SK-N-SH (cell line): ENCODE measurements around the gene MAU2.
"Not testable (repeated sequence)": the region's sequence is repeated elsewhere in the genome, so short reads cannot be mapped to it uniquely, and the experiment has no call there.

Experiments
- CHD2 ChIP-seq: fragments of 150-350 bp; IDR thresholded peaks from 2 replicates; pipeline ENCODE4 v1.6.1; 2018; ENCODE audit warnings: low read length; ENCODE audit not compliant: partially characterized antibody
- EP300 ChIP-seq, 2 experiments: IDR thresholded peaks; 2 replicates each; pipeline versions ENCODE4 v1.4.0 to v1.6.1; 2012; ENCODE audit warnings: borderline replicate concordance in 1 of 2, low read depth in 1 of 2, low read length in 1 of 2
- GATA2 ChIP-seq: sonication (generic); formaldehyde crosslinking; IDR thresholded peaks from 2 replicates; pipeline ENCODE4 v1.5.0; 2020; ENCODE audit warnings: mild to moderate bottlenecking, missing genetic modification reagents
- JUND ChIP-seq: IDR thresholded peaks from 2 replicates; pipeline ENCODE4 v1.4.0; 2012
- MXI1 ChIP-seq: IDR thresholded peaks from 2 replicates; pipeline ENCODE4 v1.6.1; 2012; ENCODE audit warnings: mild to moderate bottlenecking, low read depth, low read length, improper control_type of control experiment
- RXRA ChIP-seq: IDR thresholded peaks from 2 replicates; pipeline ENCODE4 v1.4.0; 2012; ENCODE audit warnings: low read depth, mild to moderate bottlenecking, borderline replicate concordance
- SIN3A ChIP-seq: IDR thresholded peaks from 2 replicates; pipeline ENCODE4 v1.6.1; 2012; ENCODE audit warnings: low read depth, mild to moderate bottlenecking, low read length, moderate library complexity, borderline replicate concordance
- TCF12 ChIP-seq: IDR thresholded peaks from 2 replicates; pipeline ENCODE4 v1.4.0; 2012
- TF ChIP-seq, protein P1 (sequence below): IDR thresholded peaks from 2 replicates; pipeline ENCODE4; 2012
- TF ChIP-seq, protein P2 (sequence below): fragments of 200-600 bp; sonication (generic); IDR thresholded peaks from 2 replicates; pipeline ENCODE4 v1.6.1; 2017; ENCODE audit warnings: antibody characterized with exemption, mild to moderate bottlenecking, moderate library complexity

DNA sequence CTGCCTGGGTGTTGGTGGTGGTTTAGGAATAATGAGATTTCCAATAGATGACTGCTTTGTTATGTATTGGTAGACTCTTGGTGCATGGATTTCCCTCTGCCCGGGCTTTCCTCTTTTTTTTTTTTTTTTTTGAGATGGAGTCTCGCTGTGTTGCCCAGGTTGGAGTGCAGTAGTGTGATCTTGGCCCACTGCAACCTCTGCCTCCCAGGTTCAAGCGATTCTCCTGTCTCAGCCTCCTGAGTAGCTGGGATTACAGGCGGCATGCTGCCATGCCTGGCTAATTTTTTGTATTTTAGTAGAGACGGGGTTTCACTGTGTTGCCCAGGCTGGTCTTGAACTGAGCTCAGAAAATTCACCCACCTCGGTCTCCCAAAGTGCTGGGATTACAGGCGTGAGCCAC is 73.7 kb downstream of the MAU2 start:
- not testable (repeated sequence) for TF ChIP-seq SIN3A; MXI1; GATA2 (CRISPR knock-in tag); CHD2; JUND; RXRA; EP300 (IDR thresholded peaks at IDR 0.05; ENCODE audit: borderline replicate concordance in 1 of 2, low read depth in 1 of 2, low read length in 1 of 2); TCF12
- TF ChIP-seq, protein P1, sequence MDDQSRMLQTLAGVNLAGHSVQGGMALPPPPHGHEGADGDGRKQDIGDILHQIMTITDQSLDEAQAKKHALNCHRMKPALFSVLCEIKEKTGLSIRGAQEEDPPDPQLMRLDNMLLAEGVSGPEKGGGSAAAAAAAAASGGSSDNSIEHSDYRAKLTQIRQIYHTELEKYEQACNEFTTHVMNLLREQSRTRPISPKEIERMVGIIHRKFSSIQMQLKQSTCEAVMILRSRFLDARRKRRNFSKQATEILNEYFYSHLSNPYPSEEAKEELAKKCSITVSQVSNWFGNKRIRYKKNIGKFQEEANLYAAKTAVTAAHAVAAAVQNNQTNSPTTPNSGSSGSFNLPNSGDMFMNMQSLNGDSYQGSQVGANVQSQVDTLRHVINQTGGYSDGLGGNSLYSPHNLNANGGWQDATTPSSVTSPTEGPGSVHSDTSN = not testable (repeated sequence)
- TF ChIP-seq, protein P2, sequence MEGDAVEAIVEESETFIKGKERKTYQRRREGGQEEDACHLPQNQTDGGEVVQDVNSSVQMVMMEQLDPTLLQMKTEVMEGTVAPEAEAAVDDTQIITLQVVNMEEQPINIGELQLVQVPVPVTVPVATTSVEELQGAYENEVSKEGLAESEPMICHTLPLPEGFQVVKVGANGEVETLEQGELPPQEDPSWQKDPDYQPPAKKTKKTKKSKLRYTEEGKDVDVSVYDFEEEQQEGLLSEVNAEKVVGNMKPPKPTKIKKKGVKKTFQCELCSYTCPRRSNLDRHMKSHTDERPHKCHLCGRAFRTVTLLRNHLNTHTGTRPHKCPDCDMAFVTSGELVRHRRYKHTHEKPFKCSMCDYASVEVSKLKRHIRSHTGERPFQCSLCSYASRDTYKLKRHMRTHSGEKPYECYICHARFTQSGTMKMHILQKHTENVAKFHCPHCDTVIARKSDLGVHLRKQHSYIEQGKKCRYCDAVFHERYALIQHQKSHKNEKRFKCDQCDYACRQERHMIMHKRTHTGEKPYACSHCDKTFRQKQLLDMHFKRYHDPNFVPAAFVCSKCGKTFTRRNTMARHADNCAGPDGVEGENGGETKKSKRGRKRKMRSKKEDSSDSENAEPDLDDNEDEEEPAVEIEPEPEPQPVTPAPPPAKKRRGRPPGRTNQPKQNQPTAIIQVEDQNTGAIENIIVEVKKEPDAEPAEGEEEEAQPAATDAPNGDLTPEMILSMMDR = not testable (repeated sequence)
